CD4-positive, alpha-beta T cell treated with Interferon alpha-2 for 1 hour (primary cell): ENCODE results near the gene PLCB3.
A peak's percentile ranks its signal among the peaks of the same experiment; 100 is the strongest.
"Not testable (repeated sequence)": the region's sequence is repeated elsewhere in the genome, so short reads cannot be mapped to it uniquely, and the experiment has no call there.

Experiments used
- DNase-seq, 2 donors: peaks; one replicate each; pipeline ENCODE4 v3.0.0-alpha.2; 2020 to 2022

The PLCB3 gene

DNA sequence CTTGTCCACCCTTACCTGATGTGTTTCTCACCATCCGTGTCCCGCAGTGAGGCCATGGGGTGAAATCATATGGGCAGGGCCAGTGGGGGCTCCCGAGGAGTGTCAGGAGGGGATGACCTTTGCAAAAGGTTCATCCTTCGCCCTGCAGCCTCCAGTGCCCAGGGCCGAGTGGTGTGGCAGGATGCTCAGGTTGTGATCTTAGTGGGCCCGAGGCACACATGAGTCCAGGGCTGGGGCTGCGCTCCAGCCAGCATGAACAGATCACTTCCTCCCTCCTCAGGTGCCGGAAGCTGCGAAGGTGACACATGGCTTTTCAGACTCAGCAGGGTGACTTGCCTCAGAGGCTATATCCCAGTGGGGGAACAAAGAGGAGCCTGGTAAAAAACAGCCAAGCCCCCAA is 13.3 kb upstream of the PLCB3 start:
- DNase-seq, result no peak

DNA sequence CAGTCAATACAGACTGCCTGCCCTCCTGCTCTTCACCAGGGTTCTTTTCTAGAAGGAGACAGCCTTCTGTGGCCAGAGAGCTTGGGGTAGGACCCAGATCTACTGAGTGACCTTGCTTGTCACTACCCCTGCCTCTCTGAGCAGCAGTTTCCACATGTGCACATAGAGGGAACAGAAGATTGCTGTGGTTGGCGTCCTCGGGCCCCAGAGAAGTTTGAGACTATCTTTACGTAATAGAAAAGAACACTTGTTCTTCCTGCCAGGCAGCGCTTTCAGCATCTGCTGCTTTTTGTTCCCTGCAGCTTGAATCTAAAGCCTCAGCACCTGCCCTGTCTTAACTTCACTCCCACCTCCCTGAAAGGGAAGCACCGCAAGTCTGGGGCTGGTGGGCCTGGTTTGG is 12.3 kb upstream of the PLCB3 start:
- no peak for DNase-seq

DNA sequence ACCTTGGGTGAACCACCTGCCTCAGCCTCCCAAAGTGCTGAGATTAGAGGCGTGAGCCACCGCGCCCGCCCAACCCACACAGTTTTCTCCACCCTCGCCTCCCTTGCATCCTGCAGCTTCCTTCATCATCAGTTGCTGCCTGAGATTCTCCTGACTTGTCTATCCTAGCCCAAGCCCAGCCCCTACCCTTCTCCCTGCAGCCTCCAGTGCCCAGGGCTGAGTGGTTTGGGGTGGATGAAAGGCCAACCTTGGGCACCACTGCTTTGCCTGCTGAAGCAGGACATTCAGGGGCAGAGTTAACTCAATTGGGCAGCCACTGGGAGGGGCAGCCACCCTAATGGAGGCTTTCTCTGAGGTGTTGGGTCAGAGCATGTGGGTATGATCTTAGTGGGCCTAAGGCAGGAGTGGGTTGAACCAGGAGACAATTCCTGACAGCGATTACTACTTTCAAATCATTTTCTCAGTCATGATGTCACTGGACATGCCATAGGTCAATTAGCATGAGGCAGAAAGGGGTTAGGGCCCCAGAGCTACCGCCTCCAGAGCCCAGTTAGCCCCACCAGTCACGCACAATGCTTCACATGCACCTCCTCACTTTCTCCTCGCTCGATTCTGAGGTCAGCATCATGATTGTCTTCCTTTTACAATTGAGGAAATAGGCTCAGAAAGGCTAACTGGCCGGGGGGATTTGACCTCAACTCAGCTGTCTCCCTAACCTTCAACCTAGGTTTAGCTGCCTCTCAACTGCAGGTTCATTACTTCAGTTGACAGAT is 11.5 kb upstream of the PLCB3 start:
- DNase-seq, result peak in 1 of 2 donors; percentile 80

DNA sequence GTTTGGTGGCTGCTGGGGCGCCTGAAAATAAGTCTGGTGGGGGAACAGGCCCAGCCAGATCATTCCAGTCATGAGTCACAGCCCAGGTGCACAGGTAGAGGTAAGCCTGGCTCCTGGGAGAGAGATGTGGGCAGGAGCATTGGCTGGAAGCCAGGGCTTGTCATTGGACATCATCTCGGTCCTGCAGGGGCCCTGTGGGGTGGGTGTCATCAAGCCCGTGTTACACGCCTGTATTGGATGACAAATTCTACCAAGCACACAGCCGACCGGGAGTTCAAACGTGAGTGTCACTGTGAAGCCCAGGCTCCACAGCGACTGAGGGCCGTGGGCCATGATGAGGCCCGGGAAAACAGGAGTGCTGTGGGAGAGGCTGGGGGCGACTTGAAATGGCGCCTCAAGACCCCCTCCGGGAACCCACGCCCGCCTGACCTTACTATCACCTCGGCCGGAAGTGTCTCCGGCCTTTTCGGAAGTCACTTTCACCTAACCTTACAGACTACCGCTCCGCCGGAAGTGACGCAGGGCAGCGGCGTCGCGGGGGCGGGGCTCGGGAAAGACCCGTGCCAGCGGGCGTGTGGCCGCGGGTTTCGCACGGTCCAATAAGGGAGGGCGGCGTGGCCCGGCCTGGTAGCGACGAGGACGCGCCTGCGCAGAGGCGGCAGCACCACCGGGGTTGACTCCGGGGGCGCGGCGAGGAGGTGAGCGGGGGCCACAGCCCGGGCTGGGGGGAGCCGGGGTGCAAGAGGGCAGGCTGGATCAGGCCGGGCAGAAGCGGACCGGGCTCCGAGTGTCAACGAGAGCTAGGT is 10.7 kb upstream of the PLCB3 start, which contains the start of gene FKBP2:
Gene FKBP2, plus strand, starts transcription at position 661 of the 806 bp plus-strand sequence. CDS start 1,293 bp downstream, outside the sequence.
- peak; percentile 99 for DNase-seq

DNA sequence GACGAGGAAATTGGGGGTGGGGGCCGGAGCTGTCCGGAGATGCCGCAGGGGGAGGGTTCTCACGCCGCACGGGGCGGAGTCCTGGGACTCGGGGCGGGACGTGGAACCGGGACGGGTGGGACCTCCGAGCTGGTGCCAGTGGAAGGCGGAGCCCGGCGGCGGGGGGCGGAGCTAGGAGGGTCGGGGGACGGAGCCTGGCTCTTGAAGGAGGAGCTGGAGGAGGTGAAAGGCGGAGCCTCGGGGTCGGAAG is 10.2 kb upstream of the PLCB3 start:
- peak in 1 of 2 donors; percentile 100 for DNase-seq

DNA sequence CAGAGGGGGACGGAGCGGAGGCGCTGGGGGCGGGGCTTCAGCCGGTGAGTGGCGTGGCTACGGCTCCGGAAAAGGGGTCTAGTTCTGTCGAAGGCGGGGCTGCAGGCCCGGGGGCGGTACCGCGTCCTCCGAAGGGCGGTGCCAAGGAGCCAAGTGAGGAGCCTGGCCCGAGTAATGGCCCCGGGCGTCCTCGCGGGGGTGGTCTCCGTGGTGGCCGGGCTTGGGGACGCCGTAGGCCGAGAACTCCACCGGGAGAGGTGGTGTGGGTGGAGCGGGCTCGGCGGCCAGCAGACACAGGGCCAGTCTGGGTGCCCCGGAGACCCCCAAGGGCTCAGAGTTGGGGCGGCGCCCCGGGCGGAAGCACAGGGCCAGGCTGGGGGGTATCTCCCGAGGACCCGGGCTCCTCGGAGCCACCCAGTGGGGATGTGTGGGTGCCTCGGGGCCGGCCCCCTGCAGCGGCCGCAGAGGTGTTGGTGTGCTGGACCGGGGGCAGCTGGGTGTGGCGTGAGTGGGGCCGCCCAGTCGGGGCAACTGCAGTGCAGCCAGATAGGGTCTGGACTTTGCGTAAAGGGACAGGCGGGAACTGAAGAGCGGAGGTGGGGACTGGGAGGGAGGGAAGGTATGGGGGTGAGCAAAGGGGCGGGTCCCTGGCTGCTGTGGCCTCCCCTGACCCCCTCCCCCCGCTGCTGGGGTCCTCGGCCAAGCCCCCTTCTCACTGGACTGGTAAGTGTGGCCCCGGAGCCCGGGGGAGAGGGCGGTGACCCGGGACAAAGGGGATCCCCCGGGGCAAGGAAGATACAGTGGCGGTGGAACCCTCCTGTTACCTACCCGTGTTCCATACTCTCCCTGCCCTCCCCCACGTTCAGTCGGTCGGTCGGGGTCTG is 9.6 kb upstream of the PLCB3 start:
- peak; percentile 24 to 100 for DNase-seq

DNA sequence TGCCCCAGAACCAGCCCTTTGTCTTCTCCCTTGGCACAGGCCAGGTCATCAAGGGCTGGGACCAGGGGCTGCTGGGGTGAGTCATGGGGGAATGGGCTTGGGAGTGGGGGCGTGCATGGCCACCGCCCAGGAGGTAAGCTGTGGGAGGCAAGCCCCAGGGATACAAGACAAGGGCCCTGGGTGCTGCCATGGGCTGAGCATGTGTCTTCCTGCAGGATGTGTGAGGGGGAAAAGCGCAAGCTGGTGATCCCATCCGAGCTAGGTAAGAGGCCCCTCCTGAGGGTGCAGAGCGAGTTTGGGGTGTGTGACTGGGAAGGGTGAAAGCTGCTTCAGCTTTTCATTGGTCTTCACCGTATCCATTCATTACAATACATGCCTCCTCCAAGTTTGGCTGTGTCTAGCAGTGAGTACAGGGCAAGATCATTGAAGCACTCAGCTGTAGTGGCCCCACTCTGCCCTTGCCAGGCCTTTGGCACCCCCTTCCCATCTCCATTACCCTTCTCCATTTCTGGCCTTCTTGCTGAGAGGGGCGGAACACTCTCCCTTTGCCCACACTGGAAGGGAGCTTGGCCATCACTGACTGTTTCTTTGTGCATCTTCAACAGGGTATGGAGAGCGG is 8.0 kb upstream of the PLCB3 start:
- no peak for DNase-seq

DNA sequence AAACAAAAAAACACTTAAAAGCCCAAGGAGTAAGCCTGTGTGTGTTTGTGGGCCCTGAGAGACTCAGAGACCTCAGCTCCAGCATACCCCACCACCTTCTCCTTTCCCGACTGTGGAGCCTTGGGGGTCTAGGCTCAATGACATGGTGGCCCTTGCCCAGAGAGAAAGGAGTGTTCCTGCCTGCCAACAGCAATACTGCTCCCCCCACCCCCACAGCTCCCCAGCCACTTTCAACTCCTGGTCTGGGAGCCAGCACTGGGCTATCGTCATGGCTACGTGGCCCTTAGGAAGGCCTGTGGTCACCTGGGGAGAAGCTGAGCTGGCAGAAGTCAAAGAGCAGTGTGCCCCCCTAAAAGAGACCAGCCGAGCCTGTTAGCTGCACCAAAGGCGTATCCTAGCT is 7.2 kb upstream of the PLCB3 start:
- DNase-seq, result no peak

DNA sequence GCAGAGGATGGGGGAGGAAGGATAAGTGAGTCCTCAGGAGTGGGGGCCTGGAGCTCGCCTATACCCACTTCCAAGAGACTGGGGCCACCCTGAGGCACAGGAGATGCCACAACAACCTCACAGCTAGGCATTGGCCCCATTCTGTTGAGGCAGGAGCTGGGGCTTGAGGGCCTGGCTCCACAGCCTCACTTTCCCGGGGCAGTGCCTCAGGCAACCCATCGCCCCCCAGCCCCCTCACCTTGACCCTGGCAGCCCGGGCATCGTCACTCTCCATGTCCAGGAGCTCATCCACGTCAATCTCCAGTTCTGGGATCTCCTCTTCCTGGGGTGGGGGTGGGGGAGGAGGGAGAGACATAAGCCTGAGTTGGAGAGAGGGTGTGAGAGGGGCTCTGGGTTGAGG is 6.4 kb upstream of the PLCB3 start:
- DNase-seq, result no peak

DNA sequence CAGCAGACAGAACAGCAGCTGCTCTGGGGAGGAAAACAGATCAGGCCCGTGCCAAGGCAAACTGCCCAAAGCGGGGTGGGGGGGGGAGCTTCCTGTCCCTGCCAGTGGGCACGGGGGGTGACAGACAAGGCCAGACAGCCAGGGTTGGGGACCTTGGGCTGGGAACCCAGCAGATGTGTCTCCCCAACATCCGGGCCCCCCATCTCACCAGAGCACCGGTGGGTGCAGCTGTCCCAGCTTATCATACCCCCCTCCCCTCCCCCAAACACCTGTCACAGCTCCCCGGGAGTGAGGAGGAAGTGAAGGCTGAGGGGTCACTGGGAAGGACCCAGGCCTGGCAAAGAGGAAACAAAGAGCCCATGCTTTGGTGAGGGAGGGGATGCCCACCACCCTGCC is 5.9 kb upstream of the PLCB3 start:
- peak; percentile 40 to 59 for DNase-seq

DNA sequence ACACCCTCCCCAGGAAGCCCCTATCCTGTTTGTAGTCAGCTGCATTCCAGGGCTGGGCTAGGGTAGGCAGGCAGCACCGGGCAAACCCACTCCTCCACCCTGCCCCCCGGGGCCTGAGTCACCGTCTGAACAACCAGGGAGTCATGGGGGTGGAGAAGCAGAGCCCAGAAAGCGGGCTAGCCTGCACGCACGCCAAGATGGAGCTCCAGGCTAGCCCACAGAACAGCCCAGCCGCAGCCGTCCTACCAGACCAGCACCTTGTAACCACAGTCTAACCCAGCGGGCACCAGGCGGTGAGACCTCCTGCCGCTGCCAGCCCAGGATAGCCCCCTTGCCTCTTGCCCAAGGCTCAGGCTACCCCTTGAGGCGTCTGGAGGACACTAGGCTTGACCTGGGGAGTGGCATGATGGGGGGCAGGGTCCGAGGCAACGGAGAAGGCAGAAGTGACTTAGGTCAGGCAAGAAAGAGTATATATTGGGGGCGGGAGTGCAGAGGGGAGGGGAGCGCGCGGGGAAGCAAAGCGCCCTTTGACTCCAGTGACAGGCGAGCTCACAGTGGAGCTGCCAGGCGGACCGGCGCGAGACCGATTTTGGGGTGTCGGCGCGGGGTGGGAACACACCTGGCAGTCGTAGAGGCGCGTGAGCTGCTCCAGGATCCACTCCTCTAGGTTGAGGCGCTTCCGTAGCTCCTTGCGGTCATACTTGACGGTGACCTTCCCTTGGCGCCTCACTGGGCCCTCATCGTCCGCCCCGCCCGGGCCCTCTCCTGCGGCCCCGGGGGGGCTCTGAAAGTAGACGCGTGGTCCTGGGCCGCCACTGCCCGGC is 5.3 kb upstream of the PLCB3 start:
- peak; percentile 61 to 63 for DNase-seq

DNA sequence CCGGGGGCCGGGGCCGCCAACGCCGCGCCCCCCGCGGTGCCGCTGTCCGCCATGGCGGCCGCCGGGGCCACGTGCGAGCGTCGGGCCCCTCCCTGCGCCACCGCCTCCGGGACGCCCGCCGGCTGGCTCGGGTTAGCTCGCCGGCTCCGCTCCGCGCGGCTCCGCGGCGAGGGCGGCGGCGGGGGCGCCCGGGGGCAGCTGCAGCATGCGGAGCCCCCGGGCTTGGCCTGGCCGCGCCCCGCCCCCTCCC is 4.8 kb upstream of the PLCB3 start:
- not testable (repeated sequence) for DNase-seq

DNA sequence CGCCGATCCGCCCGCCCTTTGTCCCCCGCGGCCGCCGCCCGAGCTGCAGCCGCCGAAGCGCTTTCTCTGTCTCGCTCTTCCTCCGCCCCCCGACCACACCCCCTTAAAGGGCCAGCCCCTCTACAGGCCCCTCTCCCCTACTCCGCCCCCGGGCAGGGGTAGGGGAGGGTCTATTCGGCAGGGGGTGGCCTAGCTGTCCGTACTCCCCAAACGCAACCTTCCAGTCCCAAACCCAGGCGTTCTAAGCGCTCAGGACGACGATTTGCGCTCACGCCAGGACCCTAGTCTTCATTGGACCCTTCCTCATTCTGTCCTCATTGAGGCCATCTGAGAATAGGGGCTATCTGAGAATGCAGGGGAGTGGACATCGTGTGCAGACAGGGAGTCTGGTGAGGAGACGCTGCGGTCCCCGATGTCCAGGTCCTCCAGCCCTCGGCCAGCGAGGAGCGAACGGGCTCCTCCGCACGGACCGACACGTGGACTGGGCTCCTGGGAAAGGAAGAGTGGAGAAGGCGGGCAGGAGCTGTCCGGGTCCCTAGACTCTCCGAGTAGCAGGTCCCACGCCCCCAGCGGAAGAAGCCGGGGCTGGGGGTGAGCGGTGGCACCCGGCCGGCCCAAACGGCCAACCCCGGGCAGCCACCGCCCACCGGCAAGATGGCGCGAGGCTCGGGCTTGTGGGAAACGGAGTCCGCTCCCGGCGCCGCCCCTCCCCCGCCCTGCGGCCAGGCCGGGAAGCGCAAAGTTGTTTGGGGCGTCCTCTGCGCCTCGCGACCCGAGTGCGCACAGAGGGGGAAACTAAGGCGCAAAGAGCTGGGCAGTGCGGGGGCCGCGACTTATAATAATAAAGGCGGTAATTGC is 4.2 kb upstream of the PLCB3 start, which contains the start of gene PPP1R14B:
Gene PPP1R14B, minus strand, starts transcription at position 73 of the 858 bp plus-strand sequence. CDS start 270 bp downstream, outside the sequence.
- peak; percentile 78 to 82 for DNase-seq

DNA sequence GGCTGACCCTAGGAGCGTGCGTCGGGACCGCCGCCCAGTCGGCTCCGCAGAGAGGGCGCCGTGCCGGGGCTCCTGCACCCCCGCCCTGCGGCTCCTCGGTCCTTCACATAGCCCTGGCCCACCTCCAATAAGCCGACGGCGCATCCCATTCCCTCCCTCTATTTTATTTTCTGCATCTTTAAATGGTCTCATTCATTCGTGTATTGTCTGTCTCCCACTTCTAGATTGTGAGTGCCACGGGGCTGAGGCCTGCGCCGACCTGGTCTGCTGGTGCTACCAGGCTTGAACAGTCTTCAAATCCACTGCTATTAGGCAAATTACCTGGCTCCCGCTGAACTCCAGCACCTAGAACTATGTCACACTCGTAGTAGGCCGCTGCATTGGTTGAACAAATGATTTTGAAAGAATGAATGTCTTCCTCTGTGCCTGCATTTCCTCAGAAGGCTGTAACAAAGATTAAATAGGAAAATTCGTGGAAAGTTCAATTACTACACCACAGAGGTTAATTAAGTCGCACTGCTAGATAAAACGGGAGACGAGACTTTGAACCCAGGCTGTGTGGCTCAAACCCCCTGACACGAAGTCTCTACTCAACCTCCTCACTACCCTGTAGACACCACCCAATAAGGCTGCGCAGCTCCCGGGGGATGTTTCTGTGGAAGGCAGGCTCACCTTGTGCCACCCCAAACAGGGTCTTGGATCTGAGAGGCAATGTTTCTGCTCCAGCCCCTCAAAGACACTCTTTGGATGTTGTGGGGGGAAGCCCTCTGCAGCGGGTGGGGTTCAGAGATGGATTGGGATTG is 3.4 kb upstream of the PLCB3 start:
- DNase-seq, result no peak

DNA sequence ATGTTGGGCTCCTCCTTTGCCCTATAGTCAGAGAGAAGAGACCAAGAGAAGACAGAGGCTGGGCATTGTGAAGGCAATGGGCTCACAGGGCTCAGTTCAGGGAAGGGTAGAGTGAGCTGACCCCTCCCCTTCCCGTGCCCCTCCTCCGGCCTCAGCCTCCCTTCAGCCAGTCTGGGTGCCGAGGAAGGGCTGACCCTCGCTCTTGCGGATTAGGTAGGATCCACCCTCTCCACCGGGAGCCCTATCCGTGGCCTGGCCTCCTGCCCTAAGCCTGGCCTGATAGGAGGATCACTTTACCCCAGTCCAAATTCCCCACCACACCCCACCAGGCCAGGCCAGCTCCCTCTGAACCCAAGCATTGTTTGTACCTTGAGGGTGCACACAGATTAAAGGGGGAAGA is 2.8 kb upstream of the PLCB3 start:
- DNase-seq, result no peak

DNA sequence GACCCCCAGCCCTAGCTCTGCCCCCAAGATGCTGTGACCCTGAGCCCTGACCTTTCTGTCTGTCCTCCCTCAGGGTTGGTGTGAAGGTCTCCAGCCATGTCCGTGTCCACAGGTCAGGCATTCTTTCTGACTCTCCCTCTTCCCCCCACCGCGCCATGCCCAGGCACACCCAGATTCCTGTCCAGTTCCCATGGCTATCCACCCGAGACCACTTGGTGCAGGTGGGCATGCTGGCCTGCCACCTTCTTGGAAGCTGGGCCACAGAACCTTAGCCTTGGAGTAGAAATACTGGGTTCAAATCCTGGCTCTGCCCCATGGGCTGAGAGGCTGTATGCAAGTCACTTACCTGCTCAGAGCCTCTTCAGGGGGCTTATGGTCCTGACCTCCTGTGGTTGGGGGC is 2.3 kb upstream of the PLCB3 start:
- no peak for DNase-seq

DNA sequence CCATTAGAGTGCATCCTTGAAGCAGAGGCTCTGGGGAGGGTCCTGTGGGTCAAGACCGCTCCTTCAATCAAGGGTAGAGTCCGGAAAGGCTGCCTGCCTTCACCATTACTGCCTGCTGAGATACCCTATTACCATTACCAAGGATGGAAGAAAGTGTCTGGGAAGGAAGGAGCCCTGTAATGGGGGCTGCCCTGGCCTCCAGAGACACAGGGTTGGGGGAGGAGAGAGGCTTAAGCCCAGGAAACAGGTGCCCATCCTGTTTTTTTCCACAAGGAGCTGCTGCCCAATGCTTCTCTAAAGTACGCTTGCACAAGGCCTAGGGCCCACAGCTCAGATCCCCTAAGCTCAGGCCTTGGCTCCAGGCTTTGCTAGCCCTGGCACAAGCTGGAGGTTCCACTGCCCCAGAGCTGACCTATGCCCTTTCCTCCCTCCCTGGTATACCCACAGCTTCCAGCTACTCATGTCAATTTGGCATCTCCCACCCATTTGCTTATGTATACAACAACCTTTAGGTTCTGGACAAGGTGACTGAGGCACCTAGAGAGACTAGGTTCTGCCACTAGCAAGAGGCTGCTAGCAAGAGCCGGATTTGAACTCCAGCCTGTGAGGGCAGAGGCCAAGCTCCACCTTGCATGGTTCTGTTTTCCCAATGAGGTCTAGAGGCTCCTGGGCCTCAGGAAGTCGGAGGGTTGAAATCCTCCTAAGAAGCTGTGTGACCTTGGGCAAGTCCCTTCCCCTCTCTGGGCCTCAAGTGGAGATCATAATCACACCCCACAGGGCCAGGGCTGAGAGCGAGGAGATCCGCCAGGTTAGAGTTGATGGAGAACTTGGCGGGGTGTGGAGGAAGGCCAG is 1.5 kb upstream of the PLCB3 start:
- DNase-seq, result no peak

DNA sequence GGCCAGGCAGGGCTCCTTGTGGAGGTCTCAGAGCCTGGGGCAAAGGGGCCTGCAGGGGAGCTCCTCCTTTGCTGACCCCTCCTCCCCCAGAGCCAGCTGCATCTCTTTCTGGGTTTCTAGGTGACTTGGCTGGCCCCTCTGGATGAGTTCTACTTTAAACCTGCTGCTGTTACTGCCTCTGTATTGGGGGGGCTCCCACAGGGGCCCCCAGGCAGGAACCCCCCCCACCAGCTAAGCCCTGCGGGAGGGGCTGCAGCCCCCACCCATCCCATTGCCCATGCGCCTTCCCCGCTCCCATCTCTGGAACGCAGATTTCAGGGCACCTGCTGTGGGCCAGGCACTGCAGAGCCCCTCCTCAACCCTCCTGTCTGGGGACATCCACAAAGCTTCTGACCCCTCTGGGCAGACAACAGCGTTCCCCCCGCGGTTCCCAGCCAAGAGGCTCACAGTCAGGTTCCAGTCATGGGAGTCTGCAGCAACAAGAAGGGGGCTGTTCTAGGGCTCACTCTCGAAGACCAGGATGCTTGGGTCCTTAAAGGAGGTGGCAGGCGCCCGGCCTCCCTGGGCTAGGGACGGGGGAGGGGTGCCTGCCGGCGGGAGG is 815 bp upstream of the PLCB3 start:
- no peak for DNase-seq

DNA sequence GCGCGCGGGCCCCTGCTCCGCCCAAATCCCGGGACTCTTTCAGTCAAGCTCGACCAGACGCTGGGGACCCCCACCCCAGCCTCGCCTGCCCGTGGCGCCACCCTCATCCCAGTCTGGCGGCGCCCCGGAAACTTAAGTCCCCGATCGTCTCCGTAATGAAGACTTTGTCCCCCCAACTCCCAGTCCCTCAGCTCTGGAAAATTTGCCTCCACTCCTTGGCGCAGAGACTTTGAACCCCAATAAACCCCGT is 348 bp downstream of the PLCB3 start:
- DNase-seq, result no peak
